CD4-positive, alpha-beta T cell treated with Interleukin-15 for 4 hours (primary cell): ENCODE data around the gene ZNF618.
"Not testable (repeated sequence)": the region's sequence is repeated elsewhere in the genome, so short reads cannot be mapped to it uniquely, and the experiment has no call there.

ENCODE experiments used
- DNase-seq: peaks from one replicate; pipeline ENCODE4 v3.0.0-alpha.2; 2020; ENCODE audit warnings: low spot score

Gene ZNF618

DNA sequence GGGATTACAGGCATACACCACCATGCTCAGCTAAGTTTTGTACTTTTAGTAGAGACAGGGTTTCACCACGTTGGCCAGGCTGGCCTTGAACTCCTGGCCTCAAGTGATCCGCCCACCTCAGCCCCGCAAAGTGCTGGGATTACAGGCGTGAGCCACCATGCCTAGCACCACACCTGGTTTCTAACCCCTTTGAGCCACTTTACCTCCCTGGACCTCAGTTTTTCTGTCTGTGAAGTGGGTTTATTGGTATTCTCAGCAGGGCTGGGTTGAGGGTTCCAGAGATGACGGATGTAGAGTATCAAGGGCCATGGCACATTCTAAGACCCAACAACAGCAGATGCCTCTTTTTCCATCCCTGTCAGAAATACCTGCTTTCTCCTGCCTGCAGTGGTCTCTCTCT is 163.4 kb downstream of the ZNF618 start:
- DNase-seq: no peak

DNA sequence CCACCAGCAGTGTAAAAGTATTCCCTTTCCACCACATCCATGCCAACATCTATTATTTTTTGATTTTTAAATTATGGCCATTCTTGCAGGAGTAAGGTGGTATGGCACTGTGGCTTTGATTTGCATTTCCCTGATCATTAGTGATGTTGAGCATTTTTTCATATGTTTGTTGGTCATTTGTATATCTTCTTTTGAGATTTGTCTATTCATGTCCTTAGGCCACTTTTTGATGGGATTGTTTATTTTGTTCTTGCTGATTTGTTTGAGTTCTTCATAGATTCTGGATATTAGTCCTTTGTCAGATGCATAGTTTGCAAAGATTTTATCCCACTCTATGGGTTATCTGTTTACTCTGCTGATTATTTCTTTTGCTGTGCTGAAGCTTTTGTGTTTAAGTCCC is 167.6 kb downstream of the ZNF618 start:
- not testable (repeated sequence) for DNase-seq

DNA sequence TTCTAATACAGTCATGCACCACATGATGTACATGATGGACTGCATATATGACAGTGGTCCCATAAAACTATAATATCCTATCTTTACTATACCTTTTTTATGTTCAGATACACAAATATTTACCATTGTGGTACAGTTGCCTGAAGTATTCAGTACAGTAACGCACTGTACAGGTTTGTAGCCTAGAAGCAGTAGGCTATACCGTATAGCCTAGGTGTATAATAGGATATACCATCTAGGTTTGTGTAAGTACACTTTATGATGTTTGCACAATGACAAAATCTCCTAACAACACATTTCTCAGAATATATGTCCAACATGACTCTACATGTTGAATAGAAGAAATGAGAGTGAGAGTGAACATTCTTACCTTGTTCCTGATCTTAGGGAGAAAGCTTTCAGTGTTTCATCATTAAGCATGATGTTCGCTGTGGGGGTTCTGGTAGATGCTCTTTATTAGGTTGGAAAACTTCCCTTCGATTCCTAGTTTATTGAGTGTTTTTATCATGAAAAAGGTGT is 170.2 kb downstream of the ZNF618 start:
- DNase-seq: no peak

DNA sequence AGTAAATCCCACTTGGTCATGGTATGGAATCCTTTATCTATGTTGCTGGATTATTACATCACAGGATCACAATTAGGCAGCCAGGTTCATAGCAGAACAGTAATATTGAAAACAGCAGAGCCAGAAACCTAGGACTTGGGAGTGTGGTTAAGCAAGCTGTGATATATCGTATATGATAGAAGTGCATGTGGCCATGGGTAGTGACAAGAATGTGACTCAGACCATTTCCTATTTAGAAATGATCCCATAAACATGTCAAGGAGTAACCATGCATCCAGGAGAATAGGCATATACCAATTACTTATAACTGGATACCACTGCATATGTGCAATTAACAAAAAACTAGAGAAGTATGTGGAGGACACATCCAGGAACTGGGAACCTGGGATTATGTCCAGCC is 170.8 kb downstream of the ZNF618 start:
- no peak for DNase-seq

DNA sequence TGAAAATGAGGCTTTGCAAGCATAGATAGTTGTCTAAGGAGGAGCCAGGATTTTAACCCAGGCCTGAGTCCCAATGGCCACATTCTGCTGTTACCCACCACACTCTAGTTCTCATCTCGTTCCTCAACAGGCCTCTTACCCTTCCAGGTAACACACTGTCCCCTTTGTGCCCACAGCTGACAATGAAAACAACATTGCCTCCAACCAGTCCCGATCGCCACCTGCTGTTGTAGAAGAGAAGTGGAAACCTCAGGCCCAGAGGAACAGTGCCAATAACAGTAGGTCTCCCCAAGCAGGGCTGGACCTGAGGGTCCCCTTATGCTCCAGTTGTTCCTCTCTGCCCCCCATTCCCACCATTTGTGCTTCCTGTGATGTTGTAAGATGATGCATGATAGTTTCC is 171.6 kb downstream of the ZNF618 start:
- DNase-seq: no peak

DNA sequence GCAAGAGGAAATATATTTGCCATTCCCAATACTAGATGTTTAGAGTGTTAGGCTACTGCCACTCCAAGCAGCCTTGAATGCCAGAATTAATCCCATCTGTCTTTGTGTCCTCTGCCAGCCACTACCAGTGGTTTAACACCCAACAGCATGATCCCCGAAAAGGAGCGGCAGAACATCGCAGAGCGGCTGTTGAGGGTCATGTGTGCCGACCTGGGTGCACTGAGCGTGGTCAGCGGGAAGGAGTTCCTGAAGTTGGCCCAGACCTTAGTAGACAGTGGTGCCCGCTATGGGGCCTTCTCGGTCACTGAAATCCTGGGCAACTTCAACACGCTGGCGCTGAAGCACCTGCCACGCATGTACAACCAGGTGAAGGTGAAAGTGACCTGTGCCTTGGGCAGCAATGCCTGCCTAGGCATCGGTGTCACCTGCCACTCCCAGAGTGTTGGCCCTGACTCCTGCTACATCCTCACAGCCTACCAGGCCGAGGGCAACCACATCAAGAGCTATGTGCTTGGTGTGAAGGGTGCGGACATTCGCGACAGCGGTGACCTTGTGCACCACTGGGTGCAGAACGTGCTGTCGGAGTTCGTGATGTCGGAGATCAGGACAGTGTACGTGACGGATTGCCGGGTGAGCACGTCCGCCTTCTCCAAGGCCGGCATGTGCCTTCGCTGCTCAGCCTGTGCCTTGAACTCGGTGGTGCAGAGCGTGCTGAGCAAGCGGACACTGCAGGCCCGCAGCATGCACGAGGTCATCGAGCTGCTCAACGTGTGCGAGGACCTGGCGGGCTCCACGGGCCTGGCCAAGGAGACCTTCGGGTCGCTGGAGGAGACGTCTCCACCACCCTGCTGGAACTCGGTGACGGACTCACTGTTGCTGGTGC is 172.7 kb downstream of the ZNF618 start:
- no peak for DNase-seq

DNA sequence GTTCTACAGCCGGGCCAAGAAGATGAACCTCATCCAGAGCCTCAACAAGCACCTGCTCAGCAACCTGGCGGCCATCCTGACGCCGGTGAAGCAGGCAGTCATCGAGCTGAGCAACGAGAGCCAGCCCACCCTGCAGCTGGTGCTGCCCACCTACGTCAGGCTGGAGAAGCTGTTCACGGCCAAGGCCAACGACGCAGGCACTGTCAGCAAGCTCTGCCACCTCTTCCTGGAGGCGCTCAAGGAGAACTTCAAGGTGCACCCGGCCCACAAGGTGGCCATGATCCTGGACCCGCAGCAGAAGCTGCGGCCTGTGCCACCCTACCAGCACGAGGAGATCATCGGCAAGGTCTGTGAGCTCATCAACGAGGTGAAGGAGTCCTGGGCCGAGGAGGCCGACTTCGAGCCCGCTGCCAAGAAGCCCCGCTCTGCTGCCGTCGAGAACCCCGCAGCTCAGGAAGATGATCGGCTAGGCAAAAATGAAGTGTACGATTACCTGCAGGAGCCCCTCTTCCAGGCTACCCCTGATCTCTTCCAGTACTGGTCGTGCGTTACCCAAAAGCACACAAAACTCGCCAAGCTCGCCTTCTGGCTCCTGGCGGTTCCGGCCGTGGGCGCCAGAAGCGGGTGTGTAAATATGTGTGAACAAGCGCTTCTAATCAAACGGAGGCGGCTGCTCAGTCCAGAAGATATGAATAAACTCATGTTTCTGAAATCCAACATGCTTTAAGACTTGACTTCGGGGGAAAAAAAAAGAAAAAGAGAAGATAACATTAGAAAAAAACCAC is 173.5 kb downstream of the ZNF618 start:
- no peak for DNase-seq

DNA sequence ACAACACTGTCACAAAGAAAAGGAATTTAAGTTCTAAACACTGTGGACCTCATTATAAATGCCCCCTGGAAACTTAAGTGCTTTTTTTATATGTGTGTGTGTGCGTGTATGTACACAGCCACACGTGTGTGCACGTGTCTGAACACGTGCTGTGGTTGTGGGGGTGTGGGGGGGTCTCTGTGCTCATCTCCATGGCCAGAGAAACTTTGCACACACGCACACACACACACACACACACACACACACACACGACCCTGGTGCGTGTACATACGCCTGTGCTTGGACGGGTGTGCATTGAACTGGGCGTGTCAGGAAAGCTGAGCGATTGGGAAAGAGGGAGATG is 174.1 kb downstream of the ZNF618 start:
- no peak for DNase-seq

DNA sequence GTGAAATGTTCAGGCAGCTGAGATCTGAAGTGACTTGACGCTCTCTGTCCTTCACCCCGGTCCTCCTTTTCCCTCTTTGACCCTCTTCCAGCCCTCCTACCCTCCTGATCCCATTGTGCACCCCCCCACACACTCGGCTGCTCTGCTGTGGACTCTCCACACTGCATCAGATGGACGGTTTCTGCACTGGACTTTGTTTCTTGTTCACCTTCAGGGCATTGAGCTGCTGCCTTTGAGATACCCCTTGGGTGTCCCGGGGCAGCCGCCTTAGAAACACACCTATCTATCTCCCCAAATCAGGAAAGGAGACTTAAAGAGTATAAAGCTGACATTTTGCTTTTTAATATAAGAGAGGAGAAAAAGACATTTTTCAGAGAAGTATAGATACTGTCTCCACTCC is 174.5 kb downstream of the ZNF618 start:
- DNase-seq: no peak

DNA sequence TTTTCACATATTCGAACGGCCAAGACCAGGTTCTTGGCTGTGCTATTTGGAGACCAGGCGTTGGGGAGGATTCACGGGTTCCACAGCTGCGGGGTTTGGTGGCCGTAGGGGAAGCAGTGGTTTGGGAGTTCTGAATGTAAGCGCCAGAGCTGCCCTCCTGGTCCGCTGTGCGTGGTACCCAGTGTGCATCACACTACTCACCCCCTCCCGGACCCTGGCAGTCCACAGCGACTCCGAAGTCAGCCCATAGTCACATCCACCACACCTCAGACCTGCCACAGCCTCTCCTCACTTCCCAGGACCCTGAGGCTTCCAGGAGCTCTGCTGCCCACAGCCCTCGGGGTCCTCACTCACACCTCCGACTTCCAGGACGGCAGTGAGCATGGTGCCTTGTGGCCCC is 175.2 kb downstream of the ZNF618 start:
- DNase-seq: no peak

DNA sequence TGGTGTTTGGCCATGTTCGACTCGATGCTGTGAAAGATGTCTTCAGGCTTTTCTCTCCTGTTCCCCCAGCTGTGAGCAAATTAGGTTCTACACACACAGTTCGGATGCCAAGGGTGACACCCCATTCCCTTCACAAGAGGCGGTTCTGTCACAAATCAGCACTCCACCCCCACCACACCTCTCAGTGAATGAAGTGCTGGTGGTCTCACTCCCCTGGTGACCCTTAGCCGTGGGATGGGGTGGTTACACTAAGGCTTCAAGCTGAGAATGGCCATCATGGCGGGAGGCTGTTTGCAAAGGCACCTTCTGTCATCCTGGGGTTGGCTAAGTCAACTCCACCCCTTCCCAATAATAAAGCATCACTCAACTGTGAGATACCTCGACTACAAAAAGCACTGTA is 175.6 kb downstream of the ZNF618 start:
- no peak for DNase-seq

DNA sequence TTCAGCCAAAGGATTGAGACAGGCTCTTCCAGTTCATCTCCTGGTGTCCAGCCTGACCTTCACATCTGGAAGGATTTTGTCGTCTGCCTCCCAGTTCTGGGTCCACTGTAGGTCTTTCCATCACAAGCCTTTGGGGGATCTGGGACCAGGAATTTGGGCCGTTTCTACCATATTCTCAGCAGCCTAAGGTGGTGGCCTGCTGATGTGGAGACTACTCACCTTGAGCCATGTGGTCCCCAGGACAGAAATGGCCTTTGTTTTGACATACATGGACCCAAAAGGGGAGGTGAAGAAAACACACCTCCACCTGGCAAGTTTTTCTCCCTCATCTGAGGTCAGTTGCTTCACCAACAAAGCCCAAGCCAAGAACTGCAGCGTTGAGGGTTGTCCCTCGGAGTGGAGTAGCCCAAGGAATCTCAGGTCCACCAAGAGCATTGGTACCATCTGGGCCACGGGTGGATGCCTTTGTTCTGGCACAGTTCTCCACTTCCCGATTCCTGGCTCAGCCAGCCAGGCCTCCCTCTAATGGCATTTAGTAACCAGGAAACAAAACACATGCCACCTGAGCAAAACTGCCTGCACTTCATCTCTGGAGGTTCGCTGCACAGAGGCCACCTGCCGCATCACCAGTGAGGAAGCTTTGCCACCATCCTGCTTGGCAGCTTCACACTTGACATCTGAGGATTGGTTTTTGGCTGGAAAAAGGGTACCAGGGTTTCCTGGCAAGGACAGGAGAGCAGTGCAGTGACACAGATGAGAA is 177.3 kb downstream of the ZNF618 start:
- no peak for DNase-seq

DNA sequence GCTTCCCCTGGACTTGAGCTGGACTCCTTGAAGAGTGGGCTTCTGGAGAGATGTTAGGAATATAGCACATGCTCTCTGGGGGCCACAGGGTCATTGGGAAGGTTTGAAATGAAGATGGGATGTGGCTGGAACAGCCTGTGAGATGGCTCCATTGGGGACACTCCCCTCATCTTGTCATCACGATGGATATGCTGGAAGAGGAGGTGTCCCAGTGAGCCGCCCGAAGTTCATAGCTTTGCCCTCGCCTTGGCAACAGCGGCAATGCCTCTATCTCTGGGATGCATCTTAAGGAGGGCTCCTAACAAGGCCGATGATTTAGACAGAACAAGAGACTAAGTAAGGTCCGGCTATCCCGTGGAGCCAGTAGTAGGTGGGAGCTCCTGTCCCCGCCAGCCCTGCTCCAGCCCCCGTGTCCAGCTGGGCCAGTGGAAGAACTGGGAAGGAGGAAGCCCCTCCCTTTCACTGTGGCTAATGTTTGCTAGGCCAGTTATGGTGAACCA is 178.1 kb downstream of the ZNF618 start:
- DNase-seq: no peak

DNA sequence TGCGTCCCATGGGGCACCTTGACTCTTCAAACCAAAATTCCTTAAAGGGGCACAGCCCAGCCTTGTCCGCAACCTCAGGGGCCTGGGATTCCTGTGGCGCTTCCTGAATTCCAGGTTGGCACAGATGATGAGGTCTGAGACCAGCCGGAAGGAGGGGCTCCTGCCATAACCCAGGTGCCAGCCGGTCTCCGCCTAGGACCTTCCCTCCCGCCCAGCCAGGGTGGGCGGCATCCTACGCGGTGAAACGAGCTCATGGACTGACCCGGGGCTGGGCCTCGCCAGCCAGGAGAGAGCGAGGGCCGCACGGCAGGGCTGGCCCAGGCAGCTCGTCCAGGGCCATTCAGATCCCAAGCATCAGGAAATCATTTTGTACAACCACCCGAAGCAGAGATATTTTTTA is 179.0 kb downstream of the ZNF618 start:
- no peak for DNase-seq

DNA sequence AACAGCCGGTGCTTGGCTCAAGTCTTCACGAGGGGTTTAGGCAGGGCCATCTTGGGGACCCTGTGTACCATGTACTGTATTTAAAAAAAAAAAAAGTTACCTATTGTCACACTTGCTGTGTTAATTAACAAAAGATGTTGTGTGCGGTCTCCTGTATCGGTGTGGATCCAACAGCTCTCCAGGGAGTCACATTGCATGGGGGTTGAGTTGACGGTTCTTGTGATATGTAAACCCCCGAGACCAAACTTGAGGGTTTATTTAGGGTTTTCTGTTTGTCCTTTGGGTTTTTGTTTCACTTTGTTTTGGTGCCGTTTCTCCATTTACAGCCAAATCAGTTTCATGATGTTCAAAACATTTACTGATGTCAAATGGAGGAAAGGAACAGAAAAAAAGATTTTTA is 179.8 kb downstream of the ZNF618 start:
- no peak for DNase-seq

DNA sequence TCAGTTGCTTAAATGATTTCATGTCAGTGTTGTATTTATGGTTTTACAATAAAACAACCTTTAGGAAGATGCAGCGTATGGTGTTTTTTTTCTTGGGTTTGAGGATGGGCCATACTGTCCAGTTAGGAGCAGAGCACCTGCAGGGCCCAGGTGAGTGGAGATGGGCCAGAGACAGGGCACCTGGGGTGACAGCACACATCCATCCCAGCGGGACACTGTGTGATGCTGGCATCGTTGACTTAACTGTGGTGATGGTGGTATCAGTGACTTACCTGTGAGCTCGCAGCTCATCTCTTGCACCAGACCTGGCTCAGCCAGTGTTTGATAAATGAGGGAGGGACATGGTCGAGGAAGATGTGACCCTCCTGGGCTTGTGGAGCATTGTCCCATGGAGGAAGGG is 180.4 kb downstream of the ZNF618 start:
- DNase-seq: no peak

DNA sequence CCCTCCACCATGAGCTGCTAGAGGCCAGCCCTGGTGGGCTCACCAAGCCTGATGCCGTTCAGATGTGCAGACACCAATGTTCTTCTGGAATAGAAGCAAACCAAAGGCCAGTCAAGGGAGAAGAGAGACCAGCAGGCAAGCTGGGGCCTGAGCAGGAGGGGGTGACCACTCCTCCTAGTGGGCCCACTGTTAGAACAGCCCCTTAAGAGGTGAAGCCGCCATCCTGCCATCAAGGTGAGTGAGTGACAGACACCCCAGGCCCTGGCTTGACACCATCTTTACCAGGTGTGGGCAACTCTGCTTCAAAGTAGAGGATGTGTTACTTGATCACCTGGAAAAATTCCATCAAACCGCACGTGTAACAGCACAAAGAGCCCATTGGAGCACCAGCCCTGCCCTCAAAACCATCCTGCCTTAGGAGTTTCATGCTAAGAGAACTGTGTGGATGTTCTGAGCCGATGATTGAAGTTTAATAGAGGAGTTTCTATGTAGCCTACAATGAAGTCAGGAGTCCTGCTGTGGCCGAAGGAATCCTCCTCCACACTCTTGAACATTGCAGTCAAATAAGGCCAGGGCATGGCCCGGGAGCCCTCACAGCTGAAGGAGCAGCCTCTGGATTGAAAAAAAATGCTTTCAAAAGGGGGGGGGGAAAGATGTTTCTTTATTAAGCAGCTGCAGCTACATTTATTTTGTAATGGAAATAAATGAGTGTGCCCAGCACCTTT is 181.2 kb downstream of the ZNF618 start:
- DNase-seq: no peak

DNA sequence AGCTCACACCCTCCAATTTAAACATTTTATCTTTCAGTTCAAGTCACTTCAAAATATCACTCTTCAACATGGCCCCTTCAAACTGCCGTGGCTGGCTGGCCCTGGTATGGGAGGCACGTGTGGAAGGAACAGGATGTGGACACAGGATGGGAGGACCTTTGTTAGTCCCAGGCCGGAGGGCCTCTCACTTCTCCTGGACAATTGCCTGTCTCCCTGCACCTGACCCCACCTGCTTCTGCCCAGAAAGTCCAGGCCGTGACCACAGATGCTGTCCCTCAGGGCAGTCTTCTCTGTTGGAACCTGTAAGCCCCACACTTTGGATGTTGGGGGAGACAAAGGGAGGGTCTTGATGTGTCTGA is 182.6 kb downstream of the ZNF618 start:
- DNase-seq: no peak

DNA sequence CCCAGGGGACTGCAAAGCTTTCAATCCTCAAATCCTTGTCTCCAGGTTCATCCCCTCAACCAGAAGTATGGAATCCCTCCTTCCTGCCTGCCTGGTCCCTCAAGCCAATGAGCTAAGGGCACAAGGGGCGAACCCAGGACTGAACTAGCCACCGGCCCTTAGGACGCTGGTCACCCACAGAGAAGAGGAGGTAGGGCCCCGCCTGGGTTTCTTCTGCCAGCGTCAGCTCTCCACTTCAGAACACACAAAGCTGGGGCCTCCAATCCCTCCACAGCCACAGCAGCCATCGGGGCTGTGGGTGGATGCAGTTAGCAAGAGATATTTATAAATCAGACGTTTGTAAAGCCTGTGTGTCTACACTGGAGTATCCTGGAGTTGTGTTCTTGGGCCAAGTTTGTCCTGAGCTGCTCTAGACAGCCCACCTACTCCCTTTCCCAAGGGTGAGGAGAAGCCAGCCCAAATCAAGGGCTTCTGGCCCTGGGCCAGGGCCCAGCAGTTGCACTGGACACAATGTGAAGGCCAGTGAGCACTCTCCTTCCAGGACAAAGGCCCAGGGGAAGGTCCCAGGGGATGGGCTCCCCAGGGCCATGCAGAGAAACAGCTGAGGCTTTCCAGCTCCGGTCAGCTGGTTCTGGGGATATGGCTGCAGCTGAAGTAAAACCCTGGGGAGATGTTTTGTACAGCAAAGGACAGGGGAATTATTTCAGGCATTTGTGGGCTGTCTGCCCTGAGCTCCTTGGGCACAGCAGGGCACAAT is 183.1 kb downstream of the ZNF618 start:
- DNase-seq: no peak

DNA sequence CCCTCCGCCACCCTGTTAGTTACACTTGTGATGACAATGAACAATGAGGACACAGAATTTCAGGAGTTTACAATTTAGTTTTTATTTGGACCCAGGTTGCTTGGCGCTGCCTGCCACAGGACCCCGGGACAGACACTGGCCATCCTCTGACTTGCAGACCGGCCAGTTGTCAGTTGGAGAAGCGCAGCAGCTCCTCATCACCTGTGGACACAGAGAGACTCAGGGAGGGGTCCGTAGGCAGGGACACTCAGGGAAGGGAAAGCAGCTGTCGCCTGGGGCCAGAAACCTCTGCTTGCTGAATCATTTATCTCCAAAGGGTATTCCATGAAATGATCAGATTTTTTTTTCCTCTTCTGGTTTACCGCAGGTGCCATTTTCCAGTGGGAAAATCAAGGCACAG is 184.0 kb downstream of the ZNF618 start:
- no peak for DNase-seq

DNA sequence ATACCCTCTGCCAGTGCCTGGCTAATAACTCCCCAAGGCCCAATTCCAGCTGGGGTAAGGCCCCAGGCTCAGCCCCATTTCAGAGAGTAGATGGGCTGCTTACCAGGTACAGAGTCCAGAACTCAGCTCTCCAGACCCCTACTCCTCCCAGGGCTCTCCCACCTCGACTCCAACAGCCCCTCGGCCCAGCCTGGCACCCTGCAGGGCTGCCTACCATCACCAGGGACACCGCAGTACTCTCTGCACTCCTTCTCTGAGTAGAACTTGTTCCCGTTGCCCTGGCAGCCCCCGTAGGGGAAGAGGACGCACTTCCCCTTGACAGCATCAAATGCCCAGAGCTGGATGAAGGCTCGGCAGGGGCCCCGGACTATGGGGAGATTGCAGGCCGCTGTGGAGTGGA is 184.6 kb downstream of the ZNF618 start:
- DNase-seq: no peak
